HEK293 (cell line): ENCODE data around the gene PPP3CA.
A peak's percentile ranks its signal among the peaks of the same experiment; 100 is the strongest.

Experiments used
- CTCF ChIA-PET: fragments of 350-600 bp; formaldehyde crosslinking; extraction: SDS; loops from one replicate; lab custom pipeline; 2021; ENCODE audit warnings: antibody characterized with exemption; lab: Yijun Ruan, JAX
- POLR2A ChIA-PET: fragments of 300-600 bp; formaldehyde crosslinking; extraction: SDS; loops from one replicate; lab custom pipeline; 2020; ENCODE audit warnings: antibody characterized with exemption, inconsistent platforms; lab: Yijun Ruan, JAX
- H3K27ac ChIP-seq: fragments of 200-500 bp; sonication (Bioruptor generic); 2 replicates; pipeline ENCODE4 v1.5.1; 2014; ENCODE audit warnings: low read depth, low read length, control low read depth, inconsistent platforms; ENCODE audit errors: extremely low read depth
- H3K36me3 ChIP-seq, 2 experiments: fragments of 200-500 bp in 1 of 2; sonication (Bioruptor generic) in 1 of 2; 1 replicate in 1 of 2; 2 replicates in 1 of 2; pipeline ENCODE4 v1.5.1; 2014 to 2017; ENCODE audit warnings: inconsistent platforms in 2 of 2, low read length in 2 of 2; ENCODE audit not compliant: control insufficient read depth in 2 of 2, insufficient read depth in 1 of 2
- H3K4me1 ChIP-seq: fragments of 200-500 bp; sonication (Bioruptor generic); 2 replicates; pipeline ENCODE4 v1.5.1; 2014; ENCODE audit warnings: mild to moderate bottlenecking, low read length, inconsistent platforms; ENCODE audit not compliant: control insufficient read depth, insufficient read depth
- H3K4me3 ChIP-seq: 2 replicates; pipeline ENCODE4 v1.5.1; 2011; ENCODE audit warnings: low read depth, mild to moderate bottlenecking, control low read depth, low read length, moderate library complexity
- H3K9me3 ChIP-seq: fragments of 200-500 bp; sonication (Bioruptor generic); 2 replicates; pipeline ENCODE4 v1.5.1; 2014; ENCODE audit warnings: low read depth, low read length, inconsistent platforms; ENCODE audit not compliant: control insufficient read depth, insufficient read depth
- BCL11A ChIP-seq: fragments of 450-650 bp; formaldehyde crosslinking; IDR thresholded peaks from 2 replicates; pipeline ENCODE4 v1.5.1; 2016; ENCODE audit warnings: low read depth, missing biosample characterization, missing genetic modification characterization
- GLI4 ChIP-seq: fragments of 450-650 bp; formaldehyde crosslinking; IDR thresholded peaks from 2 replicates; pipeline ENCODE4 v1.5.1; 2016; ENCODE audit warnings: missing biosample characterization, missing genetic modification characterization
- PATZ1 ChIP-seq: fragments of 450-650 bp; formaldehyde crosslinking; IDR thresholded peaks from 2 replicates; pipeline ENCODE4 v1.5.1; 2016; ENCODE audit warnings: missing biosample characterization, missing genetic modification characterization
- SALL2 ChIP-seq: fragments of 450-650 bp; formaldehyde crosslinking; IDR thresholded peaks from 2 replicates; pipeline ENCODE4 v1.5.0; 2017; ENCODE audit warnings: missing biosample characterization, mild to moderate bottlenecking, missing genetic modification characterization, borderline replicate concordance
- SCRT2 ChIP-seq: fragments of 450-650 bp; formaldehyde crosslinking; IDR thresholded peaks from 2 replicates; pipeline ENCODE4 v1.5.1; 2016; ENCODE audit warnings: missing biosample characterization, missing genetic modification characterization
- SP2 ChIP-seq: fragments of 450-650 bp; formaldehyde crosslinking; IDR thresholded peaks from 2 replicates; pipeline ENCODE4 v1.5.1; 2016; ENCODE audit warnings: missing biosample characterization, missing genetic modification characterization
- ZBTB10 ChIP-seq: fragments of 450-650 bp; formaldehyde crosslinking; IDR thresholded peaks from 2 replicates; pipeline ENCODE4 v1.5.1; 2016; ENCODE audit warnings: missing biosample characterization, missing genetic modification characterization
- ZBTB17 ChIP-seq: fragments of 450-650 bp; formaldehyde crosslinking; IDR thresholded peaks from 2 replicates; pipeline ENCODE4 v1.5.1; 2016; ENCODE audit warnings: missing biosample characterization, missing genetic modification characterization
- ZBTB20 ChIP-seq: fragments of 450-650 bp; formaldehyde crosslinking; IDR thresholded peaks from 2 replicates; pipeline ENCODE4 v1.5.1; 2016; ENCODE audit warnings: missing biosample characterization, missing genetic modification characterization
- ZBTB26 ChIP-seq: fragments of 450-650 bp; formaldehyde crosslinking; optimal IDR thresholded peaks from 2 replicates; pipeline ENCODE3; 2016; ENCODE audit warnings: missing biosample characterization, mild to moderate bottlenecking, missing genetic modification characterization
- ZNF416 ChIP-seq: fragments of 450-650 bp; formaldehyde crosslinking; IDR thresholded peaks from 2 replicates; pipeline ENCODE4 v1.5.1; 2016; ENCODE audit warnings: missing biosample characterization, missing genetic modification characterization
- ZNF423 ChIP-seq: fragments of 450-650 bp; formaldehyde crosslinking; IDR thresholded peaks from 2 replicates; pipeline ENCODE4 v1.5.1; 2016; ENCODE audit warnings: missing biosample characterization, missing genetic modification characterization
- ZNF596 ChIP-seq: fragments of 450-650 bp; IDR thresholded peaks from 2 replicates; pipeline ENCODE4 v1.5.0; 2018; ENCODE audit warnings: missing biosample characterization, mild to moderate bottlenecking, missing genetic modification characterization, moderate library complexity
- ZNF658 ChIP-seq: fragments of 450-650 bp; formaldehyde crosslinking; IDR thresholded peaks from 2 replicates; pipeline ENCODE4; 2016; ENCODE audit warnings: missing biosample characterization, missing genetic modification characterization
- ZNF76 ChIP-seq: fragments of 450-650 bp; formaldehyde crosslinking; IDR thresholded peaks from 2 replicates; pipeline ENCODE4; 2016; ENCODE audit warnings: low read depth, missing biosample characterization, missing genetic modification characterization, borderline replicate concordance
- ZNF791 ChIP-seq: fragments of 450-650 bp; formaldehyde crosslinking; IDR thresholded peaks from 2 replicates; pipeline ENCODE4 v1.5.1; 2016; ENCODE audit warnings: missing biosample characterization, missing genetic modification characterization
- TF ChIP-seq, protein P1 (sequence below): fragments of 450-650 bp; formaldehyde crosslinking; IDR thresholded peaks from 2 replicates; pipeline ENCODE4 v1.5.1; 2016; ENCODE audit warnings: missing biosample characterization, missing genetic modification characterization
- TF ChIP-seq, protein P2 (sequence below): fragments of 450-650 bp; formaldehyde crosslinking; IDR thresholded peaks from 2 replicates; pipeline ENCODE4 v1.5.1; 2016; ENCODE audit warnings: missing biosample characterization, missing genetic modification characterization
- TF ChIP-seq, protein P3 (sequence below): fragments of 450-650 bp; formaldehyde crosslinking; IDR thresholded peaks from 2 replicates; pipeline ENCODE4 v1.5.1; 2016; ENCODE audit warnings: missing biosample characterization, missing genetic modification characterization

The PPP3CA gene

DNA sequence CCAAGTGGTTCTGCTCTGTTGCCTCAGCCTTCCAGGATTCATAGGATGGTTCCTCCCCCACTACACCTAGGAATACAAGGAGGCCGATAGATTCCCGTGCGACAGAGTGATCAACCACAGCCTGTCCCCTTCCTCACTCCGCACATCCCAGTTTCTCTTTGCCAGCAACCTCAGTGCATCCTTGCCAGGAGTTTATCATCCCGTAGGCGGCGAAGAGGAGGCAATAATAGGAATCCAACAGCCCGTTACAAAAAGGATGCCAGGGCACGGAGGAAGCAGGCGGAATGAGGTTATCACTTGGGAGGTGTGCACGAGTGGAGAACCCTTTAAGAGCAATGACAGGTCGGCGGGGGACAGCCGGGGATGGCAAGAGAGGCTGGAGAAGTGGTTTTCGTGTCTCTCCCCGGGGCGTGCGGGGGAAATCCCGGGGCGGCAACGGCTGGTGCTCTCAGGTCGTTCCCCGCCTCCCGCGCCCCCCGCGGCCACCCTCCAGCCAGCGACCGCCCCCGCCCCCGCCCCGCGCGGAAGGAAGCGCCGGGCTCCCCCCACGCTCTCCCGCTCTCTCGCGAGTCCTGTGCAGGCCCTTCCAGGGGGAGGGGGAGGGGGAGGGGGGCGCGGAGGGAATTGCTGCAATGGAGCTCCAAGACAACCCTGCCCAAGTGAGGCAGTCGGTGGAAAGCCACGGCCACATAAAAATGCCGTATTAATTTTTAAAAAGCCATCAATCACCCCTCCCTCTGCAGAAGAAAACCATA lies 1.6 kb downstream of the PPP3CA start (continued):
- TF ChIP-seq PATZ1 (tag by site-specific recombination) (0 out of 2 replicates have a peak, but pooled peaks have one; percentile 11), ZBTB20 (tag by site-specific recombination) (0 out of 2 replicates have a peak, but pooled peaks have one; percentile 37), ZNF423 (tag by site-specific recombination) (no peak), ZNF791 (tag by site-specific recombination) (no peak)

GRCh38 chr4:101345271-101345595 lies 2.1 kb downstream of the PPP3CA start:
- H3K27ac ChIP-seq, result no peak overlapping the region; the same call in 1 of the 2 replicates
- H3K36me3 ChIP-seq, result no peaks in the 10 kb centered on the region
- H3K4me3 ChIP-seq, result peak overlapping the region; percentile 79
- POLR2A ChIA-PET, result no interaction called here
- no peaks in the 10 kb centered on the region for H3K9me3 ChIP-seq
- CTCF ChIA-PET, result interaction anchor here (0.7 kb wide), 1 partner anchor 25 kb away, joined by 3 read pairs; no protein-coding TSS in a partner anchor
- H3K4me1 ChIP-seq, result no peaks in the 10 kb centered on the region
- TF ChIP-seq, protein P1, sequence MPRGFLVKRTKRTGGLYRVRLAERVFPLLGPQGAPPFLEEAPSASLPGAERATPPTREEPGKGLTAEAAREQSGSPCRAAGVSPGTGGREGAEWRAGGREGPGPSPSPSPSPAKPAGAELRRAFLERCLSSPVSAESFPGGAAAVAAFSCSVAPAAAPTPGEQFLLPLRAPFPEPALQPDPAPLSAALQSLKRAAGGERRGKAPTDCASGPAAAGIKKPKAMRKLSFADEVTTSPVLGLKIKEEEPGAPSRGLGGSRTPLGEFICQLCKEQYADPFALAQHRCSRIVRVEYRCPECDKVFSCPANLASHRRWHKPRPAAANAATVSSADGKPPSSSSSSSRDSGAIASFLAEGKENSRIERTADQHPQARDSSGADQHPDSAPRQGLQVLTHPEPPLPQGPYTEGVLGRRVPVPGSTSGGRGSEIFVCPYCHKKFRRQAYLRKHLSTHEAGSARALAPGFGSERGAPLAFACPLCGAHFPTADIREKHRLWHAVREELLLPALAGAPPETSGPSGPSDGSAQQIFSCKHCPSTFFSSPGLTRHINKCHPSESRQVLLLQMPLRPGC (tag by site-specific recombination), result no peak
- TF ChIP-seq ZBTB10 (tag by site-specific recombination), result no peak
- no peak for TF ChIP-seq ZNF76 (tag by site-specific recombination)
- no peak for TF ChIP-seq ZNF416 (tag by site-specific recombination)
- TF ChIP-seq ZNF596, result no peak
- TF ChIP-seq, protein P2, sequence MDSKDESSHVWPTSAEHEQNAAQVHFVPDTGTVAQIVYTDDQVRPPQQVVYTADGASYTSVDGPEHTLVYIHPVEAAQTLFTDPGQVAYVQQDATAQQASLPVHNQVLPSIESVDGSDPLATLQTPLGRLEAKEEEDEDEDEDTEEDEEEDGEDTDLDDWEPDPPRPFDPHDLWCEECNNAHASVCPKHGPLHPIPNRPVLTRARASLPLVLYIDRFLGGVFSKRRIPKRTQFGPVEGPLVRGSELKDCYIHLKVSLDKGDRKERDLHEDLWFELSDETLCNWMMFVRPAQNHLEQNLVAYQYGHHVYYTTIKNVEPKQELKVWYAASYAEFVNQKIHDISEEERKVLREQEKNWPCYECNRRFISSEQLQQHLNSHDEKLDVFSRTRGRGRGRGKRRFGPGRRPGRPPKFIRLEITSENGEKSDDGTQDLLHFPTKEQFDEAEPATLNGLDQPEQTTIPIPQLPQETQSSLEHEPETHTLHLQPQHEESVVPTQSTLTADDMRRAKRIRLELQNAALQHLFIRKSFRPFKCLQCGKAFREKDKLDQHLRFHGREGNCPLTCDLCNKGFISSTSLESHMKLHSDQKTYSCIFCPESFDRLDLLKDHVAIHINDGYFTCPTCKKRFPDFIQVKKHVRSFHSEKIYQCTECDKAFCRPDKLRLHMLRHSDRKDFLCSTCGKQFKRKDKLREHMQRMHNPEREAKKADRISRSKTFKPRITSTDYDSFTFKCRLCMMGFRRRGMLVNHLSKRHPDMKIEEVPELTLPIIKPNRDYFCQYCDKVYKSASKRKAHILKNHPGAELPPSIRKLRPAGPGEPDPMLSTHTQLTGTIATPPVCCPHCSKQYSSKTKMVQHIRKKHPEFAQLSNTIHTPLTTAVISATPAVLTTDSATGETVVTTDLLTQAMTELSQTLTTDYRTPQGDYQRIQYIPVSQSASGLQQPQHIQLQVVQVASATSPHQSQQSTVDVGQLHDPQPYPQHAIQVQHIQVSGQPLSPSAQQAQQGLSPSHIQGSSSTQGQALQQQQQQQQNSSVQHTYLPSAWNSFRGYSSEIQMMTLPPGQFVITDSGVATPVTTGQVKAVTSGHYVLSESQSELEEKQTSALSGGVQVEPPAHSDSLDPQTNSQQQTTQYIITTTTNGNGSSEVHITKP, result peak; percentile 70; the same call in 1 of the 2 replicates
- TF ChIP-seq GLI4 (tag by site-specific recombination), result no peak
- no peak for TF ChIP-seq ZNF658 (tag by site-specific recombination)
- TF ChIP-seq, protein P3, sequence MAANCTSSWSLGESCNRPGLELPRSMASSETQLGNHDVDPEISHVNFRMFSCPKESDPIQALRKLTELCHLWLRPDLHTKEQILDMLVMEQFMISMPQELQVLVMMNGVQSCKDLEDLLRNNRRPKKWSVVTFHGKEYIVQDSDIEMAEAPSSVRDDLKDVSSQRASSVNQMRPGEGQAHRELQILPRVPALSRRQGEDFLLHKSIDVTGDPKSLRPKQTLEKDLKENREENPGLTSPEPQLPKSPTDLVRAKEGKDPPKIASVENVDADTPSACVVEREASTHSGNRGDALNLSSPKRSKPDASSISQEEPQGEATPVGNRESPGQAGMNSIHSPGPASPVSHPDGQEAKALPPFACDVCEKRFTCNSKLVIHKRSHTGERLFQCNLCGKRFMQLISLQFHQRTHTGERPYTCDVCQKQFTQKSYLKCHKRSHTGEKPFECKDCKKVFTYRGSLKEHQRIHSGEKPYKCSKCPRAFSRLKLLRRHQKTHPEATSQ (tag by site-specific recombination), result no peak
- no peak for TF ChIP-seq ZBTB17 (tag by site-specific recombination)
- no peak for TF ChIP-seq BCL11A
- TF ChIP-seq SP2 (tag by site-specific recombination), result no peak
- no peak for TF ChIP-seq SALL2
- no peak for TF ChIP-seq SCRT2 (tag by site-specific recombination)
- TF ChIP-seq ZBTB26 (tag by site-specific recombination), result no peak
